22Rv1 (cell line): ENCODE measurements around the gene ASPRV1.

ENCODE experiments used
- ZFX ChIP-seq: fragments of 450-650 bp; IDR thresholded peaks from 2 replicates; pipeline ENCODE4 v1.6.1; 2017; ENCODE audit warnings: antibody characterized with exemption, borderline replicate concordance
- TF ChIP-seq, protein P1 (sequence below): fragments of 450-650 bp; IDR thresholded peaks from 2 replicates; pipeline ENCODE4 v1.5.1; 2017; ENCODE audit warnings: mild to moderate bottlenecking

DNA sequence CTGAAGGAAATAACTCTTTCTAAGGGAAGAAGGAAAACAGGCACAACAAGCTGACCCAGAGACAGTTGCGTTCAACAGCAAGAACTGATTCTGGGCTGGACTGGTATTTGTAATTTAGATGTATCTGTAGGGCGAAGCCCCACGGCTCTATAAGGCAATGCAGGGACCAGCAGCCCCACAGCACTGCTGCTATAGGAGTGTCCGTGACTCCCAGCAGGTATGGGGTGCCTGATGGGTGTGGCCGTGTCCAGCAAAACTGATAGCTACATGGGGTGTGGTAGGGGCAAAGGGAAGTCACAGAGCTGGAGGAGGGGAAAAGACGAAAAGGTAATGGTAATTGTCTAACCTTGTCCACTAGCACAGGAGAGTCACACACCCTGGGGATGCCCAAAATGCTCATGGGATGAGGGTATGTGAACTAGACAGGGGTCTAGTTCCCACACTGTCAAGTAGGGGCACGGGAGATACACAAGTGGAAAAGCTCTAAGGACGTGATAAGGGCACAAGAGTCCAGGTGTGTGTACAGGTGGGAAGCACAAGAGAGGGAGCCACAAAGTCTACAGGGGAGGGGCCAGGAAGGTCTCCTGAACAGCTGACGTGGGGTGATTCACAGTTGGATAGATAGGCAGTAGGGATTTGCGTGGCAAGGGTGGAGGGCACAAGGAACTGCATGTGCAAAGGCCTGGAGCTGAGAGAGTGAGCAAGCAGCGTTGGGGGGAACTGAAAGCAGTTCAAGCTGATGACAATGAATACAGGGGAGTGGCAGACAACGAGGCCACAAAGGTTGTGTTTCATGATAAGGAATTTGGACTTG is 48.5 kb upstream of the ASPRV1 start:
- TF ChIP-seq, protein P1, sequence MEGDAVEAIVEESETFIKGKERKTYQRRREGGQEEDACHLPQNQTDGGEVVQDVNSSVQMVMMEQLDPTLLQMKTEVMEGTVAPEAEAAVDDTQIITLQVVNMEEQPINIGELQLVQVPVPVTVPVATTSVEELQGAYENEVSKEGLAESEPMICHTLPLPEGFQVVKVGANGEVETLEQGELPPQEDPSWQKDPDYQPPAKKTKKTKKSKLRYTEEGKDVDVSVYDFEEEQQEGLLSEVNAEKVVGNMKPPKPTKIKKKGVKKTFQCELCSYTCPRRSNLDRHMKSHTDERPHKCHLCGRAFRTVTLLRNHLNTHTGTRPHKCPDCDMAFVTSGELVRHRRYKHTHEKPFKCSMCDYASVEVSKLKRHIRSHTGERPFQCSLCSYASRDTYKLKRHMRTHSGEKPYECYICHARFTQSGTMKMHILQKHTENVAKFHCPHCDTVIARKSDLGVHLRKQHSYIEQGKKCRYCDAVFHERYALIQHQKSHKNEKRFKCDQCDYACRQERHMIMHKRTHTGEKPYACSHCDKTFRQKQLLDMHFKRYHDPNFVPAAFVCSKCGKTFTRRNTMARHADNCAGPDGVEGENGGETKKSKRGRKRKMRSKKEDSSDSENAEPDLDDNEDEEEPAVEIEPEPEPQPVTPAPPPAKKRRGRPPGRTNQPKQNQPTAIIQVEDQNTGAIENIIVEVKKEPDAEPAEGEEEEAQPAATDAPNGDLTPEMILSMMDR = no peak
- no peak for TF ChIP-seq ZFX
